Islet of Langerhans (tissue), 1 donor: ENCODE results near the gene FN3KRP.
"Not testable (repeated sequence)": the region's sequence is repeated elsewhere in the genome, so short reads cannot be mapped to it uniquely, and the experiment has no call there.

ENCODE experiments used
- FAIRE-seq: peaks from one replicate; lab custom pipeline; 2011; peaks lifted over from hg19 to GRCh38; lab: Jason Lieb, UNC

The FN3KRP gene

DNA sequence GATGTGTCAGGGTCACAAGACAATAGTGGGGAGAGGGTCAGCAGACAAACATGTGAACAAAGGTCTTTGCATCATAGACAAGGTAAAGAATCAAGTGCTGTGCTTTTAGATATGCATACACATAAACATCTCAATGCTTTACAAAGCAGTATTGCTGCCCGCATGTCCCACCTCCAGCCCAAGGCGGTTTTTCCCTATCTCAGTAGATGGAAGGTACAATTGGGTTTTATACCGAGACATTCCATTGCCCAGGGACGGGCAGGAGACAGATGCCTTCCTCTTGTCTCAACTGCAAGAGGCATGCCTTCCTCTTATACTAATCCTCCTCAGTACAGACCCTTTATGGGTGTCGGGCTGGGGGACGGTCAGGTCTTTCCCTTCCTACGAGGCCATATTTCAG, 28.2 kb downstream of the FN3KRP start:
- FAIRE-seq, result not testable (repeated sequence)

DNA sequence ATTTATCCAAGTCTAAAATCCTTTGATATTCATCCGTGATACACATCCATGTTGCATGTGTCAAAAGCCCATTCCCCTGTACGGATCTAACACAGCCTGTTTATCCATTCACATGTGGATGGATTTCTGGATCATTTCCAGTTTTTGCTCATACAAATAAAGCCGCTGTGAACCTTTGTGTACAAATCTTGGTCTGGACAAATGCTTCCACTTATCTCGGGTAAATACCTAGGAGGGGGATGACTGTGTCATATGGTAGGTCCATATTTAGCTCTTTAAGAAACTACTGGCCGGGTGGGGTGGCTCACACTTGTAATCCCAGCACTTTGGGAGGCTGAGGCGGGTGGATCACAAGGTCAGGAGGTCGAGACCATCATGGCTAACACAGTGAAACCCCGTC, 29.0 kb downstream of the FN3KRP start:
- FAIRE-seq, result no peak

DNA sequence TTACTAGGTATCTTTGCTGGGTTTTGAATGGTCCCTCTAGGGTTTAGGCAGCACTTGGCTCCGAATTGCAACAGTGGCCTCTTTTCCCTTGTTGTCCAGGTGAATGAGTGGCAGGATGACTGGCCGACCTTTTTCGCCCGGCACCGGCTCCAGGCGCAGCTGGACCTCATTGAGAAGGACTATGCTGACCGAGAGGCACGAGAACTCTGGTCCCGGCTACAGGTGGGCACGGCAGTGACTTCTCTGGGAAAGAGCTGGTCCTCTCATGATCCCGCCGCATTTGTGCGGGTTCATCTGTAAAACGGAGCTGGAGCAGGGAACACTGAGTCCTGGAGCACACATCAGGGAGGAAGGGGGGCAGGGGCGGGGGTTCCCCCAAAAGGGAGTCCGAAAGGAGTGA, 32.2 kb downstream of the FN3KRP start:
- FAIRE-seq, result no peak

DNA sequence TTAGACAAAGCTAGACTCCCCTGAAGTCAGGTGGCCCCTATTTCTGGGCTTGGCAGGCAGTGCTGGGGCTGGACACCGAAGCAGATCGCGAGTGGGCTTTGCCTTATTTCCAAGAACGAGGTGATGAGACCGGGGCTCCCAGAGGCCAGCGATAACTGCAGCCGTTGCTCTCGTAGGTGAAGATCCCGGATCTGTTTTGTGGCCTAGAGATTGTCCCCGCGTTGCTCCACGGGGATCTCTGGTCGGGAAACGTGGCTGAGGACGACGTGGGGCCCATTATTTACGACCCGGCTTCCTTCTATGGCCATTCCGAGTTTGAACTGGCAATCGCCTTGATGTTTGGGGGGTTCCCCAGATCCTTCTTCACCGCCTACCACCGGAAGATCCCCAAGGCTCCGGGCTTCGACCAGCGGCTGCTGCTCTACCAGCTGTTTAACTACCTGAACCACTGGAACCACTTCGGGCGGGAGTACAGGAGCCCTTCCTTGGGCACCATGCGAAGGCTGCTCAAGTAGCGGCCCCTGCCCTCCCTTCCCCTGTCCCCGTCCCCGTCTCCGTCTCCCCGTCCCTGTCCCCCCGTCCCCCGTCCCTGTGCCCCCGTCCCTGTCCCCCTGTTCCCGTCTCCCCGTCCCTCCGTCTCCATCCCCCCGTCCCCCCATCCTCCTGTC, 33.9 kb downstream of the FN3KRP start:
- no peak for FAIRE-seq

DNA sequence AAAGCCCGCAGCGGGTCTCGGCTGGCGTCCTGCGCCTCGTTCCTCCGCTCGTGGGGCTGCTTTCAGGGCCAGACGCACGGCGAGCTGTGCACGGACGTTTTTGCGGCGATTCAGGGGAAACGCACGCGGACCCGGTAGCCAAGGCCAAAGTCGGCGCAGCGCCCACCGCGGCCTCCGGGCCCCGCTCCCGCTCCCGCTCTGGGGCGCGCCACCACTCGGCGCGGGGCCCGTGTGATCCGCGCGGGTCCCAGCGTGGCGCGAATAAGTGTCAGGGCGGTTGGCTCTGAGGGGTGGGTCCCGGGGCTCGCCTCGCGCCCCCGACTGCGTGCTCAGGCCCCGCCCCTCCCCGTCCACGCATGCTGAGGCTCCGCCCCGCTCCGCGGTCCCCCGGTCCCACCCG, 34.7 kb downstream of the FN3KRP start:
- no peak for FAIRE-seq

DNA sequence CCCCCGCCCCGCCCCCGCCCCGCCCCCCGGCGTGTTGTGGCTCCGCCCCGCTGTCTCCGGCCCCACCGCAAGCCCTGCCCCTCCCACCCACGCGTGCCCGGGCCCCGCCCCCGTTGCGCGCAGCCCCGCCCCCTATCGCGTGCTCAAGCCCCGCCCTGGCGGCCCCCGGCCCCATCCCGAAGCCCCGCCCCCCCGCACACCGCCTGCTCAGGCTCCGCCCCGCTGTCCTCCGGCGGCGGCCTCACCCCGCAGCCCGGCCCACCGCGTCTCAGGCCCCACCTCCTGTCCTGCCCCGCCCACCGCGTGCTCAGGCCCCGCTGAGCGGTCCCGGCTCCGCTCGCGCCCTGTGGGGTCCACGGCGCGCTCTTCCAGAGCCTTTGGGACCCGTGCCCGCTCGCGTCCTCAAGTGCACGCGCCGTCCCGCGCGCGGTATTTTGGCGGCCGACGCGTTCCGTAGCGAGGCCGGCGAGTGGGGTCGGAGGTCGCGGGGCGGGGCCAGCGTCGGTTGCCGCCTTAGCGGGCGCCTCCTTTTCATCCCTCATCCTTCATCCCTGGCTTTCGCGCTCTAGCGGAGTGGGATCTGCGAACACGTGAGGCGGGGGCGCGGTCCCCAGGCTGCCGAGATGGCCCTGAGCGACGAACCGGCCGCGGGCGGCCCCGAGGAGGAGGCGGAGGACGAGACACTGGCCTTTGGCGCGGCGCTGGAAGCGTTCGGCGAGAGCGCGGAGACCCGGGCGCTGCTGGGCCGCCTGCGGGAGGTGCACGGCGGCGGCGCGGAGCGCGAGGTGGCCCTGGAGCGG, 35.3 kb downstream of the FN3KRP start, which contains the start of gene TBCD:
Gene TBCD (plus strand): TSS at position 495 of the 800 bp plus-strand sequence. CDS start 129 bp downstream, at position 624.
- FAIRE-seq, result no peak

DNA sequence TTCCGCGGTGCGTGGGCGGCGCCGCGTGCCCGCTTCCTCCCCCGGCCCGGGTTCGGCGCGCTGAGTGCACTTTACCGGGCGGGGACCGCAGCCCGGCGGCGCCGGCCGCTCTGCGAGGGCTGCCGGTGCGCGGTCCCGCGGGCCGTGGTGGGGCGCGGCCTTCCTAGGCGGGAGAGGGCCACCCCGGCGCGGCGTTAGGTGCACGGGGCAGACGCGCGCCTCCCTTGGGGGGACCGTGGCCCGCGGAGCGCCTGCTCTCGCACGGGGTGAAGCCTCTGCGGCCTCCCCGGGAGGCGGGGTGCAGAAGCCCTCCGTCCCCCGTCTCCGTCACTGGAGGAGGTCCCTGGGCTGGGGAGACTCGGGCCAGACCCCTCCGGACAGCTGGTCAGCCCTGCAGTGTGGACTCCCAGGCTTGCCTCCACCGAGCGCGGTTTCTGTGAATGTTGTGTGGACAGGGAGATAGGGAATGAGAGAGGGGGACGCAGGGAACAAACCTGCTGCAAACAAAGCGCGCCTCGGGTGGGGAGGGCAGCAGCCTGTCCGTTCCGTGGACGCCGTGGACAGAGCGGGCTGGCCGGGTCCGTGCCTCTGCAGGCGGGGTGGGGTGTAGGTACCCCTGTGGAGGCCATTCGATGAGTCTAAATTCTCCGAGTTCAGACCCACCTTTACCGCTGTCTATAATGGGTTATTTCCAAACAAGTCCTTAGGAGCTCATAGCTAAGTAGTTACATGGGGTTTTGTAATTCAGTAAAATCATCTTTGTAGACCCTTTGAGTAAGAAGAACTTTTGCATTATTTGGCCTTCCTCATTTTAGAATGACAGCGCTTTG, 36.1 kb downstream of the FN3KRP start:
- no peak for FAIRE-seq

DNA sequence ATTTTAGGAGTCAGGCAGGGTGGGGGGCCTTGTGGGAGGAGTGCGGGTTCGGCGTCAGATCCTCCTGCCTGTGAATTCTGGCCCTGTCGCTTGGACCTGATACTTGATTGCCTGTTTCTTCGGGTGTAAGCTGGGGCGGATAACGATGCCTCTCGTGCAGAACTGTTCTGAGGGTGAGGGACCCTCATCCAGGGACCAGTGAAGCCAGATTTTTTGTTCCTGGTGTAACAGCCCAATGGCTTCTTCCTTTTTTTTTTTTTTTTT, 36.6 kb downstream of the FN3KRP start:
- FAIRE-seq, result no peak

DNA sequence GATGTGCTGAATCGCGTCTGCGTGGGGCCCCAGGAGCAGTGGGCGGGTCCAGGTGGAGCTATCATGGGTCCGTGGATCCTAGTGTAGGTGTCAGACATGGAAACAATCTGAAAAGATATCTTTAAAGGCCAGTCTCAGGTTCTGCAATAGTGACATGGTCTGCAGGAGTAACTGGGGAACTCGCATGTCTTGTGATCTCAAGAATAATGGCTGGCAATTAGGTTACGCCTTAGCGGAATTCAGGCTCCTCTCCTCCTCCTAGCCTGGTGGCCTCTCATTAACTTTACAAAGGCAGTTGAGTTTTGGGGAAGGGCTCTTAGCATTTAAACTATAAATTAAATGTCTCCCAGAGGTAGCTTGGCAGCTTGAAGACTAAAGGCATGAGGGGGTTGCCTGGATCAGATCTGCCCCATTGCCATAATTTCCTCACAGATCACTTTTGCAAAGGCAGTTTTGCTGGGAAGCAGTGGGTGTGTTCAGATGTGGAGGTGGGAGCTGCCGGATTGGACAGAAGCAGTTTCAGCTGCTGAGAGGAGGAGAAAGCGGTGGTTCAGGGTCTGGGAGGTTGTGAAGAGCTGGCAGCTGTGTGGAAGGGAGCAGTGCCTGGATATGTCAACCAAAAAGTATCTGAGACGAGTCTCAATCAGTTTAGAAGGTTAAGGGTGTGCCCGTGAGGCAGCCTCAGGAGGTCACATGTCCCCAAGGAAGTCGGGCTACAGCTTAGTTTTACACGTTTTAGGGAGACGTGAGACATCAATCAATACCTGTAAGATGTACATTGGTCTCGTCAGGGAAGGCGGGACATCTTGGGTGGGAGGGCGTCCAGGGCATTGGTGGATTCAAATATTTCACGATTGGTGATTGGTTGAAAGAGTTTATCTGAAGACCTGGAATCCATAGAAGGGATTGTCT, 38.0 kb downstream of the FN3KRP start:
- no peak for FAIRE-seq

DNA sequence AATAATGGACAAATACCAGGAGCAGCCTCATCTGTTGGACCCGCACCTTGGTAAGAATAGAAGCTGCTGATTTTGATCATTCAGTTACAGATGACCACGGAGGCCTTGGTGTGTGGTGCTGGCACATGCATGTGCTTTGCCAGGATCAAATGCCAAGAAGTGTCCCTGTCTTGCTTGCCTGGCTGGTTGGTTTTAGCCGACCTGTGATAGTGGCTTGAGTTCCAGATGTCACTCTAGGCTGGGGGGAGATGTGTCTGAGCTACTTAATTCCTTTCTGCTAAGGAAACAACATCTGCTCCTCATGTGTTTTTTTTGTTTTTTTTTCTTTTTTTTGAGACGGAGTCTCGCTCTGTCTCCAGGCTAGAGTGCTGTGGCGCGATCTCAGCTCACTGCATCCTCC, 39.7 kb downstream of the FN3KRP start:
- FAIRE-seq, result no peak

DNA sequence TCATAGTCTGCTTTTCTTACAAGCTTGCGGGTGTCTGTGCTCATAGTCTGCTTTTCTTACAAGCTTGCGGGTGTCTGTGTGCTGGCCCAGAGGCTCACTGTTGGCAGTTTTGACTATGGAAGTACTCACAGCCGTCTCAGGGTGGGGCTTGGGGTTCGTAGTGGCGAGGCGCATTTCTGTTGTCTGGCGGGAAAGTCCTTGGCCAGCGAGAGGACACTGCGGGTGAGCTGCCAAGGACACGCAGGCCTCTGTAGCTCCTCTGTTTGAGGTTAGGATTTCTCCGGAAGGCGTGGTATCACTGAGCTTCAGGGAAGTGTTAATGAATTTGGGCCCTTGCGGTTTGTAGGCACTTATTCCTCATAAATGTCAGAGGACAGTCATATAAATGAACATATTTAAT, 48.9 kb downstream of the FN3KRP start:
- no peak for FAIRE-seq

DNA sequence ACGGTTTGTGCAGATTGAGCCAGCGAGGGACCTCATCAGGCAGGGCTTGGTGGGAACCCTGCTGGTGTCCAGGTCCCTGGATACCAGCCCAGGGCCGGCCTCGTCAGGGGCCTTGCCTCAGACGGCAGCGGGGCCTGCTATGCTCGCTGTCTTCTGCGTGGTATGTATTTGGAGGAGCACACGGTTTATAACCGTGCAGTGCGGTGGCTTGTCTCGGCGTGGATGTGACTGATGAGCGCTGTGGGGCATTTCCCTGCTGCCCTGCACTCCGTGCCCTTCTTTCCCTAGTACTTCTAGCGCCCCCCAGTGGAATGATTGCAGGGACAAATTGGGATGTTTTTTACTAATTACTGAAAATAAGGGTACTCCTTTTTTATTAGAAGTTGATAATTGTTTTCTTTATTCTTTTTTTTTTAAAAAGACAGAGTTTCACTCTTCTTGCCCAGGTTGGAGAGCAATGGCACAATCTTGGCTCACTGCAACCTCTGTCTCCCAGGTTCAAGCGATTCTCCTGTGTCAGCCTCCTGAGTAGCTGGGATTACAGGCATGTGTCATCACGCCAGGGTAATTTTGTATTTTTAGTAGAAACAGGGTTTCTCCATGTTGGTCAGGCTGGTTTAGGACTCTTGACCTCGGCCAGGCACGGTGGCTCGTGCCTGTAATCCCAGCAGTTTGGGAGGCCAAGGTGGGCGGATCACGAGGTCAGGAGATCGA, 50.7 kb downstream of the FN3KRP start:
- no peak for FAIRE-seq

DNA sequence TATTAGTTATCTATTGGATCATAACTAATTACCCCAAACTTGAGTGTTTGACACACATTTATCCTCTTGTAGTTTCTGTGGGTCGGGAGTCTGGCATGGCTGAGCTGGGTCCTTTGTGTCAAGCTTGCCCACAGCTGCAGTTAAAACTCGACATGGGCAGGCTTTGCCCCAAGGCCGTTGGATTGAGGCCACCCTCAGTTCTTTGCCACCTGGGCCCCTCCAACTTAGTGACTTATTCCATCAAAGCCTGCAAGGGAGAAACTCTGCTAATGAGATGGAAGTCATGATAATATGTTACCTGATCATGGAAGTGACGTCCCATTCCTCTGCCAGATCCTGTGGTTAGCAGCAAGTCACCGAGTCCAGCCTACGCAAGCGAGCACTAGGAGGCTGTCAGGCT, 52.5 kb downstream of the FN3KRP start:
- no peak for FAIRE-seq

DNA sequence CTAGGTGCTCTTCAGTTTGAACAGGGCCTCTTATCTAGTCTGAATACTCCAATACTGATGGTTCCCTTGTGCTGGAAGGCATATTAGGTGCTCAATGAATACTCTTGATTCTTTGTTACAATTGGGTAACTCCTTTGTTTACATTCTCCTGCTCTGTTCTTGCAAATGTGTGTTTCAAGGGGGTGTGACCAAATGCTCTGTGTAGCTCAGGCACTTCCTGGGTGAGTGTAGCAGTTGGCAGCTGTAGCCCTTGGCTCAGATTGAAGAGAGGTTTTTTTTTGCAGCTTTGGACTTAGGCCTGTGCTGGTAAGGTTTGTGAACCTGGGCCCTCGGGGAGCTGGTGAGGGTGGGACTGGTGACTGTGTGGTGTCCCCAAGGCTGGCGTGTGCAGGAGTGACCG, 55.5 kb downstream of the FN3KRP start:
- FAIRE-seq, result no peak

DNA sequence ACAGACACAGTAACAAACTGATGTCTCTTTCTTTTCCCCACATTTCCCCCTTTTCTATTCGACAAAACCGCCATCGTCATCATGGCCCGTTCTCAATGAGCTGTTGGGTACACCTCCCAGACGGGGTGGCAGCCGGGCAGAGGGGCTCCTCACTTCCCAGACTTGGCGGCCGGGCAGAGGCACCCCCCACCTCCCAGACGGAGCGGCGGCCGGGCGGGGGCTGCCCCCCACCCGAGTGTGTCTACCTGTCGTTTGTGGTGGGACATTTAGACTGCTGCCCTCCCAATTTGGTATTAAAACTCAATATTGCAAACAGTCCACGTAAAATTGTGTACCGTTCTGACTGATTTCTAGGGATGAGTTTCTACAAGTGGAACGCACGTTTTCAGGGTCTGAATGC, 58.0 kb downstream of the FN3KRP start:
- not testable (repeated sequence) for FAIRE-seq

DNA sequence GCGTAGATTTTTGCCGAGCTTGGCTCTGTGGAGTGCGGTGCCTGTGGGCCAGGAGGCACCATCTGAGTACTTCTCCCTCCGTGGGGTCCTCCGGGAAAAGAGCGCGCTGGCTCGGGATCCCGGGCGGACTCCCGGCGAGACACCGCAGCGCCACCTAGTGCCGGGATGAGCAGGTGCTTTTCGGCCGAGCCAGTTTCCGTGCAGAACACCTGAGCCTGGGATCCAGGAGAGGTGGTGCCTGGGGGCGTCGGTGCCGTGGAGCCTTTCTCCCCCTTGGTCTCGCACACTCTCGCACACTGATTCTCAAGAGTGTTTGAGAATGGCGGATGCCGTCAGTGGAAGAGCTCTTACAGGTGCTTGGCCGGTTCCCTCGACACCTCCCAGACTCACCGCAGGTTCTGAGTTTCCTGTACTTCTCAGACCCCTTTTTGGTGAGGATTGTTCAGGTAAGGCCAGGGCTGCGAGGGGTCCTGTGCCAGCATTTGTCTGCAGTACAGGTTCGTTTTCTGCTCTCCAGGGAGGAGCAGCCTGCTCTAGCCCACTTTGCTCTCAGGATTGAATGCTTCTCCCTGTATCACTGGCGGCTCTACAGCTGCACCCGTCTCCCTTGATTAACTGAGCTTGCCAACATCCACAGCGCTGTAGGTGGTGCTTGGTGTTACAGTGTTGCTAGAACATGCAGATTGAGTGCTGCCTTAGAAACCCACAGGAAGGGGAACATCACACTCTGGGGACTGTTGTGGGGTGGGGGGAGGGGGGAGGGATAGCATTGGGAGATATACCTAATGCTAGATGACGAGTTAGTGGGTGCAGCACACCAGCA, 58.7 kb downstream of the FN3KRP start:
- FAIRE-seq, result no peak

DNA sequence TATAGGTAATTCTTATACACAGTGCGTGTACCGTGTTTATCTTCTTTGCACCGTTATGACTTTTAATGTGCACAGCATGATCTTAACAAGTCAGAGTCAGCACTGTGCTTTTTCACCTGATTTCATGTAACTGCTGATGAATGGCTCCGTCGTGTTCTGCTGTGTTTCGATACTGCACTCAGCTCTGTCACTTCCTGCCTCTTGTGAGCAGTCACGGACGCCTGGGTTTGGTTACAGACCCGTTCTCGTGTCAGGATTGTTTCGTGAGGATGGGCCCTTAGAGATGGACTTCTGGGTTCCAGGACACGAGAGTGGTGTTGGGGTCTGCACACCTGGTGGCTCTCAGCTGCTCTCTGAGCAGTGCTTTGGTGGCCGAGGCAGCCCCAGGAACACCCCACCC, 59.9 kb downstream of the FN3KRP start:
- FAIRE-seq, result no peak
